OCI-LY7 (cell line): ENCODE measurements around the gene IFRD2.

ENCODE experiments used
- EZH2phosphoT487 ChIP-seq: fragments of 200-600 bp; sonication (generic); IDR thresholded peaks from 2 replicates; pipeline ENCODE4 v1.6.1; 2018; ENCODE audit warnings: low read depth, borderline replicate concordance, mild to moderate bottlenecking, mixed run types, antibody characterized with exemption, low read length, moderate library complexity, mixed read lengths
- TF ChIP-seq, protein P1 (sequence below): fragments of 200-600 bp; sonication (generic); conservative IDR thresholded peaks from 2 replicates; pipeline ENCODE4 v1.5.1; 2014; ENCODE audit warnings: mild to moderate bottlenecking, antibody characterized with exemption, low read length, moderate library complexity, mixed read lengths

DNA sequence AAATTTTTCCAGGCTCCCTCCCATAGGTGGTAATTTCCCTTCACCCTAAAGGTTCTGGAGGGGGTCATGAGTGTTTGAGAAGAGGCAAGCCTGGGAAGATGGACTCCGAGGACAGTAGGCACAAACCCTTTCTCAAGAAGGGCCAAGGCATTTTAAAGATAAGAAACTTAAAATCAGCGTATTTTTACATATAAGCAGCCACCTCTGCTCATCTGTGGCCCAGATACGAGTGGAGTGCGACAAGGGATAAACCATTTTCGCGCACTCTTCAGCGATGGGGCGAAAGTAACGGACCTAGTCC lies 47.9 kb upstream of the IFRD2 start:
- no peak for TF ChIP-seq EZH2phosphoT487
- TF ChIP-seq, protein P1, sequence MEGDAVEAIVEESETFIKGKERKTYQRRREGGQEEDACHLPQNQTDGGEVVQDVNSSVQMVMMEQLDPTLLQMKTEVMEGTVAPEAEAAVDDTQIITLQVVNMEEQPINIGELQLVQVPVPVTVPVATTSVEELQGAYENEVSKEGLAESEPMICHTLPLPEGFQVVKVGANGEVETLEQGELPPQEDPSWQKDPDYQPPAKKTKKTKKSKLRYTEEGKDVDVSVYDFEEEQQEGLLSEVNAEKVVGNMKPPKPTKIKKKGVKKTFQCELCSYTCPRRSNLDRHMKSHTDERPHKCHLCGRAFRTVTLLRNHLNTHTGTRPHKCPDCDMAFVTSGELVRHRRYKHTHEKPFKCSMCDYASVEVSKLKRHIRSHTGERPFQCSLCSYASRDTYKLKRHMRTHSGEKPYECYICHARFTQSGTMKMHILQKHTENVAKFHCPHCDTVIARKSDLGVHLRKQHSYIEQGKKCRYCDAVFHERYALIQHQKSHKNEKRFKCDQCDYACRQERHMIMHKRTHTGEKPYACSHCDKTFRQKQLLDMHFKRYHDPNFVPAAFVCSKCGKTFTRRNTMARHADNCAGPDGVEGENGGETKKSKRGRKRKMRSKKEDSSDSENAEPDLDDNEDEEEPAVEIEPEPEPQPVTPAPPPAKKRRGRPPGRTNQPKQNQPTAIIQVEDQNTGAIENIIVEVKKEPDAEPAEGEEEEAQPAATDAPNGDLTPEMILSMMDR, result no peak
